Measurements from ENCODE around the gene MEIOB.

- TF ChIP-seq POLR2A (IDR thresholded peaks at IDR 0.05) = no peak
- TF ChIP-seq, protein P1, sequence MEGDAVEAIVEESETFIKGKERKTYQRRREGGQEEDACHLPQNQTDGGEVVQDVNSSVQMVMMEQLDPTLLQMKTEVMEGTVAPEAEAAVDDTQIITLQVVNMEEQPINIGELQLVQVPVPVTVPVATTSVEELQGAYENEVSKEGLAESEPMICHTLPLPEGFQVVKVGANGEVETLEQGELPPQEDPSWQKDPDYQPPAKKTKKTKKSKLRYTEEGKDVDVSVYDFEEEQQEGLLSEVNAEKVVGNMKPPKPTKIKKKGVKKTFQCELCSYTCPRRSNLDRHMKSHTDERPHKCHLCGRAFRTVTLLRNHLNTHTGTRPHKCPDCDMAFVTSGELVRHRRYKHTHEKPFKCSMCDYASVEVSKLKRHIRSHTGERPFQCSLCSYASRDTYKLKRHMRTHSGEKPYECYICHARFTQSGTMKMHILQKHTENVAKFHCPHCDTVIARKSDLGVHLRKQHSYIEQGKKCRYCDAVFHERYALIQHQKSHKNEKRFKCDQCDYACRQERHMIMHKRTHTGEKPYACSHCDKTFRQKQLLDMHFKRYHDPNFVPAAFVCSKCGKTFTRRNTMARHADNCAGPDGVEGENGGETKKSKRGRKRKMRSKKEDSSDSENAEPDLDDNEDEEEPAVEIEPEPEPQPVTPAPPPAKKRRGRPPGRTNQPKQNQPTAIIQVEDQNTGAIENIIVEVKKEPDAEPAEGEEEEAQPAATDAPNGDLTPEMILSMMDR (IDR thresholded peaks at IDR 0.05) = no peak
These were observed 83.8 kb downstream of the MEIOB start for GRCh38 chr16:1788095-1788707.

Measured in body of pancreas (tissue), 4 donors.